ENCODE results near the gene SAT2.
A peak's percentile ranks its signal among the peaks of the same experiment; 100 is the strongest.

The SAT2 gene

GRCh38 chr17:7589891-7590691, 37.5 kb downstream of the SAT2 start, which contains the start of gene SOX15:
SOX15 (minus strand) TSS chr17:7590094; CDS start chr17:7589676, 418 bp downstream.
- DNase-seq = no peak

GRCh38 chr17:7589204-7589868, 38.3 kb downstream of the SAT2 start:
- peak; percentile 70 for DNase-seq

- DNase-seq = no peak
These were observed 38.9 kb downstream of the SAT2 start for GRCh38 chr17:7588553-7589203.

GRCh38 chr17:7587420-7588151, 40.0 kb downstream of the SAT2 start:
- no peak for DNase-seq

- no peak for DNase-seq
These were observed 40.8 kb downstream of the SAT2 start for GRCh38 chr17:7586673-7587419.

- DNase-seq = peak; percentile 95
These were observed 44.1 kb downstream of the SAT2 start, which contains the start of gene MPDU1 for GRCh38 chr17:7583253-7584109. MPDU1 (plus strand) TSS chr17:7583852; CDS start chr17:7583863, 11 bp downstream.

- DNase-seq = no peak
These were observed 45.0 kb downstream of the SAT2 start for GRCh38 chr17:7582396-7583252.

GRCh38 chr17:7580604-7581575, 46.7 kb downstream of the SAT2 start:
- no peak for DNase-seq

- no peak for DNase-seq
These were observed 47.6 kb downstream of the SAT2 start for GRCh38 chr17:7579834-7580603.

GRCh38 chr17:7579001-7579833, 48.4 kb downstream of the SAT2 start, which contains the start of gene CD68:
CD68 (plus strand) TSS chr17:7579638; CDS start chr17:7579678, 40 bp downstream.
- peak; percentile 73 for DNase-seq

GRCh38 chr17:7577327-7578199, 50.1 kb downstream of the SAT2 start:
- no peak for DNase-seq

- DNase-seq = no peak
These were observed 51.1 kb downstream of the SAT2 start for GRCh38 chr17:7576432-7576937.
